Tibial nerve (tissue), 4 donors: ENCODE results near the gene SLC35A2. TPM values are rescaled to one million over a fixed set of nuclear protein-coding genes. Genes with fewer than 3 reads are reported as not detected.

Experiments
- DNase-seq, 2 donors: peaks; one replicate each; pipeline ENCODE4 v3.0.0-alpha.2; 2019; ENCODE audit warnings: low spot score in 2 of 2
- H3K27ac ChIP-seq, 4 donors: fragments of 200-600 bp; sonication (generic) in 3 of 4; one replicate each; pipeline ENCODE4 v1.5.1; 2017 to 2019; ENCODE audit warnings: mild to moderate bottlenecking in 1 of 4
- H3K27me3 ChIP-seq, 2 donors: fragments of 200-600 bp; sonication (generic) in 1 of 2; one replicate each; pipeline versions ENCODE4 v1.5.1 to v1.6.0; 2017 to 2019
- H3K36me3 ChIP-seq, 3 donors: fragments of 200-600 bp; sonication (generic); one replicate each; pipeline ENCODE4 v1.5.1; 2018 to 2019
- H3K4me1 ChIP-seq, 4 donors: fragments of 200-600 bp; sonication (generic) in 3 of 4; one replicate each; pipeline ENCODE4 v1.5.1; 2017 to 2019
- H3K4me3 ChIP-seq, 4 donors: fragments of 200-600 bp; sonication (generic) in 3 of 4; one replicate each; pipeline ENCODE4 v1.5.1; 2017 to 2019; ENCODE audit warnings: mild to moderate bottlenecking in 1 of 4, moderate library complexity in 1 of 4
- H3K9me3 ChIP-seq, 4 donors: fragments of 200-600 bp; sonication (generic) in 3 of 4; one replicate each; pipeline ENCODE4 v1.5.1; 2017 to 2019
- EP300 ChIP-seq, 2 donors: sonication (generic); formaldehyde crosslinking; IDR thresholded peaks; one replicate each; pipeline ENCODE4 v1.6.1; 2017; ENCODE audit warnings: antibody characterized with exemption in 2 of 2, mild to moderate bottlenecking in 1 of 2
- POLR2A ChIP-seq, 2 donors: fragments of 450-650 bp; IDR thresholded peaks; one replicate each; pipeline ENCODE4 v1.6.1; 2017; ENCODE audit warnings: antibody characterized with exemption in 2 of 2, mild to moderate bottlenecking in 2 of 2, moderate library complexity in 2 of 2
- WGBS, 2 donors: methylation state at CpG; one replicate each; pipeline ENCODE4 v1.1.5; 2018; 5-methylcytosine and 5-hydroxymethylcytosine counted together
- total RNA-seq, 4 donors: library from RNA; depleted of rRNA; stranded (reverse); fragments of >200 nt; gene quantifications; one replicate each; pipeline ENCODE4 v1.1.0, GENCODE V29; 2016
- TF ChIP-seq, protein P1 (sequence below), 5 experiments: fragments of 200-600 bp in 3 of 5; fragments of 450-650 bp in 2 of 5; sonication (generic) in 3 of 5; IDR thresholded peaks; one replicate each; pipeline ENCODE4 v1.5.1; 2016 to 2019; ENCODE audit warnings: antibody characterized with exemption in 5 of 5, mild to moderate bottlenecking in 3 of 5, moderate library complexity in 2 of 5

Gene SLC35A2
- total RNA-seq, 4 donors from 2014 or later: 17.0 to 35.5 (median 17.1) TPM

GRCh38 chrX:48942895-48943294 lies 31.4 kb upstream of the SLC35A2 start:
- Histone ChIP-seq H3K4me3 (no peak overlapping the region), H3K36me3 (no peaks in the 10 kb centered on the region), H3K9me3 (no peaks in the 10 kb centered on the region), H3K27ac (no peak overlapping the region), H3K4me1 (peaks cover 0 to 35% (median 6%) of the 10 kb centered on the region in 4 donors), H3K27me3 (no peaks in the 10 kb centered on the region)
- WGBS, 2 donors: 59 to 62% methylated on average over 2 of the region's 2 CpGs
- no peak for DNase-seq
- TF ChIP-seq, protein P1, sequence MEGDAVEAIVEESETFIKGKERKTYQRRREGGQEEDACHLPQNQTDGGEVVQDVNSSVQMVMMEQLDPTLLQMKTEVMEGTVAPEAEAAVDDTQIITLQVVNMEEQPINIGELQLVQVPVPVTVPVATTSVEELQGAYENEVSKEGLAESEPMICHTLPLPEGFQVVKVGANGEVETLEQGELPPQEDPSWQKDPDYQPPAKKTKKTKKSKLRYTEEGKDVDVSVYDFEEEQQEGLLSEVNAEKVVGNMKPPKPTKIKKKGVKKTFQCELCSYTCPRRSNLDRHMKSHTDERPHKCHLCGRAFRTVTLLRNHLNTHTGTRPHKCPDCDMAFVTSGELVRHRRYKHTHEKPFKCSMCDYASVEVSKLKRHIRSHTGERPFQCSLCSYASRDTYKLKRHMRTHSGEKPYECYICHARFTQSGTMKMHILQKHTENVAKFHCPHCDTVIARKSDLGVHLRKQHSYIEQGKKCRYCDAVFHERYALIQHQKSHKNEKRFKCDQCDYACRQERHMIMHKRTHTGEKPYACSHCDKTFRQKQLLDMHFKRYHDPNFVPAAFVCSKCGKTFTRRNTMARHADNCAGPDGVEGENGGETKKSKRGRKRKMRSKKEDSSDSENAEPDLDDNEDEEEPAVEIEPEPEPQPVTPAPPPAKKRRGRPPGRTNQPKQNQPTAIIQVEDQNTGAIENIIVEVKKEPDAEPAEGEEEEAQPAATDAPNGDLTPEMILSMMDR (IDR thresholded peaks at IDR 0.05): no peak
- TF ChIP-seq EP300 (IDR thresholded peaks at IDR 0.05) (no peak), POLR2A (IDR thresholded peaks at IDR 0.05) (no peak)

- DNase-seq: no peak
- no peaks in the 10 kb centered on the region for H3K27me3 ChIP-seq
- no peaks in the 10 kb centered on the region for H3K36me3 ChIP-seq
- 70 to 83% methylated on average over 2 of the region's 2 CpGs for WGBS, 2 donors
- no peak for TF ChIP-seq EP300 (IDR thresholded peaks at IDR 0.05)
- TF ChIP-seq, protein P1 (IDR thresholded peaks at IDR 0.05): no peak
- TF ChIP-seq POLR2A (IDR thresholded peaks at IDR 0.05): no peak
- H3K9me3 ChIP-seq: no peaks in the 10 kb centered on the region
- peak overlapping the region in 1 of 4 donors; percentile 45 for H3K27ac ChIP-seq
- H3K4me1 ChIP-seq: peaks cover 0 to 40% (median 6%) of the 10 kb centered on the region in 4 donors
- no peak overlapping the region for H3K4me3 ChIP-seq
These were observed 29.0 kb upstream of the SLC35A2 start for GRCh38 chrX:48940404-48940955.

DNA sequence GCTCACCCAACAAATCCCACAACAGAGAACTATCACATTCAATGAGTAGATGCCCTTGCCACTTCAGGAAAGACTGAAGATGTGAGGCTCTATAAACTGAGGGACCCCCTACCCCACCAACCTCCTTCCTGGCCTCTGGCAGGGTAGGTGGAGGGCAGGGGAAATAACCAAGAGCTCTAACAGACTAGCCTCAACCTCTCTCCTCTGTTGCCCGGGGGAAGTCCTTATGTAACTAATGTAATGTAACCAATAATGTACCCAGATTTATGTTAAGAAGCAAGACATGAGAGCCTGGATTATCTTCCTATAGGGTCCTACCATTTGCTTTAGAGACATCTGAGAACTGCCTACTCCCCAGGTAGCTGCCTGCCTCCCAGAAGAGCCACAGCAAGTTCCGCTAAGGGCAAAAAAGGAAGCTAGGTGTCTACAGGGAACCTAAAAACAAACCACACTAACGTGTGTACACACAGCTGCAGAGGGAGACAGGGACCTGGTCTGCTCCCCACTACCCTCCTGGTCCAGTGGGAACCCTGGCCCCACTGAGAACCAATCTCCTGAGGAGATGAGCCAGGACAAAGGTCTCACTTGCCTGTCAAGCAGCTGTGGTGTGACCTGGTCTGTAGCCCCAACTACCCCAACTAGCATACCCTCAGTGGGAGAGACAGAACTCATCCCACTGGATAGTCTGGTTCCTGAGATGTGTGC lies 28.2 kb upstream of the SLC35A2 start:
- H3K4me3 ChIP-seq: no peak overlapping the region

DNA sequence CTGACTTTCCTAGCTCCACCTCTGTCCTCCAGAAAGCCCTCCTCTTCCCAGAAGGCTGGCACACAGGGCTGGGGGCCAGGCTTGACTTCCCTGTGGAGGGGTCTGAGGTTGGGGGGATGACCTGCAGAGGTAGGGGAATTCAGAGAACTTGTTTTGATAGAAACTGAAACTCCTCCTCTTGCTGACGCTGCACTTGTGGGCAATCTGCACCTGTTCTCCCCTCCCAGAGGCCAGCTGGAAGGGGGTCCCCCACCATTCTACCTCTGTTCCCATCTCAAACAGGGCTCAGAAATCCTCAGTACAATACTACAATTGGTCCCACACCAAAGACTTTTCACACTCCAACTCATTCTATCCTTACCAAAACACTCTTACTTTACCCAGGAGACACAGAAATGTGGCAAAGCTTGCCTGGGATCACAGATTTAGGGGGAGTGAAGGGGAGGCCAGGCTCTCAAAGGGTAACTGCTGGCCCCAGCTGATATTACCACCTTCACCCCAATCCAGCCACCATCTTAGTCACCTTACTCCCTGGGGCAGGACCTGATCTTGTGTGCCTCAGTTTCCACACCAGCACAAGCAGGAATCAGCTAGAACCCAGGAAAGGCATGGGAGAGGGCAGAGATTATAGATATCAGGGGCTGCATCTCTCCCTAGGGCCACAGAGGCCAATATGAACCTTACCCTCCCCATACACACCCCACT lies 27.4 kb upstream of the SLC35A2 start:
- Histone ChIP-seq H3K36me3 (peaks cover 0 to 15% (median 0%) of the 10 kb centered on the region in 3 donors), H3K9me3 (no peaks in the 10 kb centered on the region), H3K4me1 (peaks cover 0 to 40% (median 6%) of the 10 kb centered on the region in 4 donors), H3K27ac (peak overlapping the region in 1 of 4 donors; percentile 62), H3K4me3 (no peak overlapping the region), H3K27me3 (no peaks in the 10 kb centered on the region)
- WGBS, 2 donors: 63 to 82% methylated on average over 1 of the region's 1 CpG
- no peak for DNase-seq
- no peak for TF ChIP-seq POLR2A (IDR thresholded peaks at IDR 0.05)
- TF ChIP-seq EP300 (IDR thresholded peaks at IDR 0.05): no peak
- TF ChIP-seq, protein P1 (IDR thresholded peaks at IDR 0.05): no peak

More for the DNA sequence above, 28.2 kb upstream of the SLC35A2 start:
- H3K27me3 ChIP-seq: no peaks in the 10 kb centered on the region
- peaks cover 0 to 40% (median 6%) of the 10 kb centered on the region in 4 donors for H3K4me1 ChIP-seq
- H3K36me3 ChIP-seq: peaks cover 0 to 7% (median 0%) of the 10 kb centered on the region in 3 donors
- no peak for DNase-seq
- 59 to 83% methylated on average over 2 to 3 of the region's 3 CpGs for WGBS, 2 donors
- peak overlapping the region in 1 of 4 donors; percentile 45 for H3K27ac ChIP-seq
- TF ChIP-seq EP300 (IDR thresholded peaks at IDR 0.05) (no peak), POLR2A (IDR thresholded peaks at IDR 0.05) (no peak)
- TF ChIP-seq, protein P1 (IDR thresholded peaks at IDR 0.05): no peak
- H3K9me3 ChIP-seq: no peaks in the 10 kb centered on the region
